HEK293 (cell line): Measurements from ENCODE around the gene BEND6.

ENCODE experiments used
- BCL11A ChIP-seq: fragments of 450-650 bp; formaldehyde crosslinking; IDR thresholded peaks from 2 replicates; pipeline ENCODE4 v1.5.1; 2016; ENCODE audit warnings: low read depth, missing biosample characterization, missing genetic modification characterization
- CTCF ChIP-seq: fragments of 450-650 bp; formaldehyde crosslinking; IDR thresholded peaks from 2 replicates; pipeline ENCODE4 v1.5.1; 2016; ENCODE audit warnings: missing biosample characterization, missing genetic modification characterization
- EGR2 ChIP-seq: fragments of 450-650 bp; formaldehyde crosslinking; IDR thresholded peaks from 2 replicates; pipeline ENCODE4 v1.5.1; 2016; ENCODE audit warnings: low read depth, missing biosample characterization, missing genetic modification characterization
- KLF7 ChIP-seq: fragments of 450-650 bp; formaldehyde crosslinking; IDR thresholded peaks from 2 replicates; pipeline ENCODE4 v1.5.1; 2016; ENCODE audit warnings: missing biosample characterization, missing genetic modification characterization, borderline replicate concordance
- KLF9 ChIP-seq: fragments of 450-650 bp; formaldehyde crosslinking; IDR thresholded peaks from 2 replicates; pipeline ENCODE4 v1.5.1; 2016; ENCODE audit warnings: missing biosample characterization, missing genetic modification characterization, low read depth
- MYNN ChIP-seq: fragments of 450-650 bp; formaldehyde crosslinking; IDR thresholded peaks from 2 replicates; pipeline ENCODE4 v1.5.1; 2016; ENCODE audit warnings: missing biosample characterization, missing genetic modification characterization, borderline replicate concordance
- PRDM2 ChIP-seq: fragments of 450-650 bp; formaldehyde crosslinking; IDR thresholded peaks from 2 replicates; pipeline ENCODE4 v1.5.1; 2016; ENCODE audit warnings: missing biosample characterization, missing genetic modification characterization, borderline replicate concordance
- PRDM6 ChIP-seq: fragments of 450-650 bp; formaldehyde crosslinking; IDR thresholded peaks from 2 replicates; pipeline ENCODE4 v1.5.1; 2017; ENCODE audit warnings: missing biosample characterization, missing genetic modification characterization
- REST ChIP-seq: fragments of 450-650 bp; formaldehyde crosslinking; IDR thresholded peaks from 2 replicates; pipeline ENCODE4 v1.5.1; 2016; ENCODE audit warnings: missing biosample characterization, missing genetic modification characterization
- SCRT1 ChIP-seq: fragments of 450-650 bp; formaldehyde crosslinking; IDR thresholded peaks from 2 replicates; pipeline ENCODE4 v1.5.1; 2016; ENCODE audit warnings: missing biosample characterization, missing genetic modification characterization, borderline replicate concordance
- ZBTB17 ChIP-seq: fragments of 450-650 bp; formaldehyde crosslinking; IDR thresholded peaks from 2 replicates; pipeline ENCODE4 v1.5.1; 2016; ENCODE audit warnings: missing biosample characterization, missing genetic modification characterization
- ZBTB20 ChIP-seq: fragments of 450-650 bp; formaldehyde crosslinking; IDR thresholded peaks from 2 replicates; pipeline ENCODE4 v1.5.1; 2016; ENCODE audit warnings: missing biosample characterization, missing genetic modification characterization
- ZNF211 ChIP-seq: fragments of 450-650 bp; formaldehyde crosslinking; IDR thresholded peaks from 2 replicates; pipeline ENCODE4 v1.5.1; 2016; ENCODE audit warnings: low read depth, missing biosample characterization, missing genetic modification characterization
- ZNF274 ChIP-seq, 2 experiments: fragments of 200-500 bp in 1 of 2; fragments of 450-650 bp in 1 of 2; sonication (Bioruptor generic) in 1 of 2; formaldehyde crosslinking in 1 of 2; IDR thresholded peaks; 2 replicates each; pipeline versions ENCODE4 v1.5.1 to v1.6.1; 2014 to 2016; ENCODE audit warnings: borderline replicate concordance in 1 of 2, inconsistent platforms in 1 of 2, low read length in 1 of 2, missing biosample characterization in 1 of 2, missing genetic modification characterization in 1 of 2
- ZNF37A ChIP-seq: fragments of 450-650 bp; IDR thresholded peaks from 2 replicates; pipeline ENCODE4 v1.5.1; 2018; ENCODE audit warnings: missing biosample characterization, missing genetic modification characterization
- ZNF426 ChIP-seq: fragments of 450-650 bp; formaldehyde crosslinking; IDR thresholded peaks from 2 replicates; pipeline ENCODE4 v1.5.1; 2017; ENCODE audit warnings: missing biosample characterization, missing genetic modification characterization, mild to moderate bottlenecking, inconsistent platforms, moderate library complexity
- ZNF544 ChIP-seq: fragments of 450-650 bp; formaldehyde crosslinking; IDR thresholded peaks from 2 replicates; pipeline ENCODE4 v1.5.0; 2017; ENCODE audit warnings: missing biosample characterization, missing genetic modification characterization
- ZNF558 ChIP-seq: fragments of 450-650 bp; formaldehyde crosslinking; IDR thresholded peaks from 2 replicates; pipeline ENCODE4 v1.5.1; 2016; ENCODE audit warnings: missing biosample characterization, missing genetic modification characterization
- ZNF561 ChIP-seq: fragments of 450-650 bp; IDR thresholded peaks from 2 replicates; pipeline ENCODE4 v1.5.1; 2018; ENCODE audit warnings: missing biosample characterization, missing genetic modification characterization, borderline replicate concordance
- ZNF600 ChIP-seq: fragments of 450-650 bp; formaldehyde crosslinking; IDR thresholded peaks from 2 replicates; pipeline ENCODE4 v1.5.1; 2016; ENCODE audit warnings: missing biosample characterization, missing genetic modification characterization
- ZNF660 ChIP-seq: fragments of 450-650 bp; IDR thresholded peaks from 2 replicates; pipeline ENCODE4 v1.5.1; 2018; ENCODE audit warnings: missing biosample characterization, mild to moderate bottlenecking, missing genetic modification characterization
- ZNF677 ChIP-seq: fragments of 450-650 bp; IDR thresholded peaks from 2 replicates; pipeline ENCODE4 v1.5.0; 2018; ENCODE audit warnings: missing biosample characterization, mild to moderate bottlenecking, missing genetic modification characterization, moderate library complexity
- ZNF707 ChIP-seq: fragments of 450-650 bp; formaldehyde crosslinking; IDR thresholded peaks from 2 replicates; pipeline ENCODE4 v1.5.1; 2016; ENCODE audit warnings: missing biosample characterization, missing genetic modification characterization
- ZSCAN23 ChIP-seq: fragments of 450-650 bp; formaldehyde crosslinking; IDR thresholded peaks from 2 replicates; pipeline ENCODE4 v1.5.1; 2016; ENCODE audit warnings: missing biosample characterization, missing genetic modification characterization

Gene BEND6

GRCh38 chr6:56955171-56956155, 556 bp downstream of the BEND6 start (continued):
- TF ChIP-seq KLF7 = 0 out of 2 replicates have a peak, but pooled peaks have one; percentile 42
- TF ChIP-seq MYNN (tag by site-specific recombination) = no peak
- TF ChIP-seq EGR2 (tag by site-specific recombination) = peak; percentile 28; the same call in 1 of the 2 replicates
- no peak for TF ChIP-seq ZNF37A (tag by site-specific recombination)
- TF ChIP-seq REST = no peak; the same call in 1 of the 2 replicates
- peak; percentile 96 for TF ChIP-seq ZNF660
- no peak for TF ChIP-seq ZNF558 (tag by site-specific recombination)
- TF ChIP-seq ZNF677 (tag by site-specific recombination) = no peak
- peak; percentile 50 for TF ChIP-seq KLF9 (tag by site-specific recombination)
- TF ChIP-seq ZNF561 = peak; percentile 95
- TF ChIP-seq BCL11A (tag by site-specific recombination) = no peak
- peak; percentile 84 for TF ChIP-seq ZNF600 (tag by site-specific recombination)
- no peak for TF ChIP-seq ZNF707 (tag by site-specific recombination)
- peak; percentile 88 for TF ChIP-seq ZBTB20 (tag by site-specific recombination)
- TF ChIP-seq ZNF211 (tag by site-specific recombination) = no peak
- peak; percentile 87 for TF ChIP-seq ZBTB17 (tag by site-specific recombination)
- TF ChIP-seq SCRT1 (tag by site-specific recombination) = no peak
- TF ChIP-seq PRDM6 (tag by site-specific recombination) = no peak
- TF ChIP-seq ZNF426 = no peak
- TF ChIP-seq ZSCAN23 (tag by site-specific recombination) = no peak
- TF ChIP-seq CTCF (tag by site-specific recombination) = peak; percentile 94
- TF ChIP-seq ZNF274 (IDR thresholded peaks at IDR 0.05; ENCODE audit: low read length) = no peak
- TF ChIP-seq ZNF274 (tag by site-specific recombination; IDR thresholded peaks at IDR 0.05; ENCODE audit: borderline replicate concordance) = no peak
- TF ChIP-seq PRDM2 (tag by site-specific recombination) = no peak
- no peak for TF ChIP-seq ZNF544 (tag by site-specific recombination)
